Testis (tissue), 3 donors: ENCODE results near the gene PEBP1. TPM values are rescaled to one million over a fixed set of nuclear protein-coding genes. Genes with fewer than 3 reads are reported as not detected.
A peak's percentile ranks its signal among the peaks of the same experiment; 100 is the strongest.

ENCODE experiments used
- DNase-seq: peaks from one replicate; pipeline ENCODE4 v3.0.0-alpha.2; 2019
- H3K27ac ChIP-seq, 2 donors: fragments of 200-600 bp; sonication (generic); one replicate each; pipeline ENCODE4 v1.5.1; 2019
- H3K27me3 ChIP-seq: fragments of 200-600 bp; sonication (generic); one replicate; pipeline ENCODE4 v1.5.1; 2019
- H3K36me3 ChIP-seq: fragments of 200-600 bp; sonication (generic); one replicate; pipeline ENCODE4 v1.5.1; 2017; ENCODE audit warnings: low read depth; ENCODE audit errors: missing control alignments
- H3K4me1 ChIP-seq: fragments of 200-600 bp; sonication (generic); one replicate; pipeline ENCODE4 v1.5.1; 2019
- H3K4me3 ChIP-seq, 2 donors: fragments of 200-600 bp; sonication (generic); one replicate each; pipeline ENCODE4 v1.5.1; 2017 to 2019
- H3K9me3 ChIP-seq: fragments of 200-600 bp; sonication (generic); one replicate; pipeline ENCODE4 v1.5.1; 2017
- POLR2A ChIP-seq: fragments of 450-650 bp; IDR thresholded peaks from one replicate; pipeline ENCODE4 v1.6.1; 2017; ENCODE audit warnings: antibody characterized with exemption, mild to moderate bottlenecking, moderate library complexity
- WGBS, 2 donors: methylation state at CpG; one replicate each; pipeline ENCODE4 v1.1.5; 2018; 5-methylcytosine and 5-hydroxymethylcytosine counted together
- intact Hi-C: fragments of 100-400 bp; cut with DNase I; formaldehyde crosslinking; loops from one replicate; pipeline ENCODE4 v1.15.1; 2023; ENCODE audit warnings: low total_unique reads
- polyA plus RNA-seq: library from polyadenylated mRNA; stranded (reverse); fragments of 350-450 nt; fragmentation: Illumina TruSeq; extraction: RNeasy Lipid Tissue Mini Kit (QIAGEN cat#74804); gene quantifications from one replicate; pipeline ENCODE4 v1.2.3, GENCODE V29; 2014; ENCODE audit warnings: low read depth, low replicate concordance; ENCODE audit not compliant: insufficient read depth
- total RNA-seq, 2 donors: library from RNA; depleted of rRNA; stranded (reverse); fragments of >200 nt; gene quantifications; one replicate each; pipeline ENCODE4 v1.2.3, GENCODE V29; 2016
- TF ChIP-seq, protein P1 (sequence below), 3 experiments: fragments of 450-650 bp in 2 of 3; fragments of 200-600 bp in 1 of 3; sonication (generic) in 1 of 3; IDR thresholded peaks; one replicate each; pipeline ENCODE4 v1.5.1; 2016 to 2019; ENCODE audit warnings: antibody characterized with exemption in 3 of 3, mild to moderate bottlenecking in 2 of 3, moderate library complexity in 1 of 3

Gene PEBP1
- total and polyA plus RNA-seq, 3 donors from 2014 or later: 370 to 500 (median 371) TPM

DNA sequence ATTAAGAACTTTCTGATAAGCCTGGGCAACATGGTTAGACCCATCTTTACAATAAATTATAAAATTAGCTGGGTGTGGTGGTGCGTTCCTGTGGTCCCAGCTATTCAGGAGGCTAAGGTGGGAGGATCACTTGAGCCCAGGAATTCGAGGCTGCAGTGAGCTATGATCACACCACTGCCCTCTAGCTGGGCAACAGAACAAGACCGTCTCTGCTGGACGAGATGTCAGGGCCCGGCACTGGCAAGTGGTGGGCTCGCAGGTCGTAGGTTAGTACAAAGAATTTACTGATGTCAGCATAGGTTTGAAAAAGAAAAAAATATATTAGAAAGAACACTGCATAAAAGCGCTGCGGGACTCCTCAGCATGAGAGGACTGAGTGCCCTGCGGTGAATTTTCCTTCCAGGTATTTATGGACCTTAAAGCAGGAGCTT, 16.5 kb upstream of the PEBP1 start:
- no peaks in the 10 kb centered on the region for H3K27me3 ChIP-seq
- intact Hi-C loops: no loop called here
- H3K27ac ChIP-seq: peak overlapping the region; percentile 43 to 50
- 79 to 80% methylated on average over 10 of the region's 10 CpGs for WGBS, 2 donors
- H3K4me3 ChIP-seq: no peak overlapping the region
- H3K4me1 ChIP-seq: peaks cover 27% of the 10 kb centered on the region
- H3K9me3 ChIP-seq: no peaks in the 10 kb centered on the region
- no peaks in the 10 kb centered on the region for H3K36me3 ChIP-seq
- no peak for TF ChIP-seq POLR2A
- TF ChIP-seq, protein P1, sequence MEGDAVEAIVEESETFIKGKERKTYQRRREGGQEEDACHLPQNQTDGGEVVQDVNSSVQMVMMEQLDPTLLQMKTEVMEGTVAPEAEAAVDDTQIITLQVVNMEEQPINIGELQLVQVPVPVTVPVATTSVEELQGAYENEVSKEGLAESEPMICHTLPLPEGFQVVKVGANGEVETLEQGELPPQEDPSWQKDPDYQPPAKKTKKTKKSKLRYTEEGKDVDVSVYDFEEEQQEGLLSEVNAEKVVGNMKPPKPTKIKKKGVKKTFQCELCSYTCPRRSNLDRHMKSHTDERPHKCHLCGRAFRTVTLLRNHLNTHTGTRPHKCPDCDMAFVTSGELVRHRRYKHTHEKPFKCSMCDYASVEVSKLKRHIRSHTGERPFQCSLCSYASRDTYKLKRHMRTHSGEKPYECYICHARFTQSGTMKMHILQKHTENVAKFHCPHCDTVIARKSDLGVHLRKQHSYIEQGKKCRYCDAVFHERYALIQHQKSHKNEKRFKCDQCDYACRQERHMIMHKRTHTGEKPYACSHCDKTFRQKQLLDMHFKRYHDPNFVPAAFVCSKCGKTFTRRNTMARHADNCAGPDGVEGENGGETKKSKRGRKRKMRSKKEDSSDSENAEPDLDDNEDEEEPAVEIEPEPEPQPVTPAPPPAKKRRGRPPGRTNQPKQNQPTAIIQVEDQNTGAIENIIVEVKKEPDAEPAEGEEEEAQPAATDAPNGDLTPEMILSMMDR (IDR thresholded peaks at IDR 0.05): no peak
- no peak for DNase-seq

DNA sequence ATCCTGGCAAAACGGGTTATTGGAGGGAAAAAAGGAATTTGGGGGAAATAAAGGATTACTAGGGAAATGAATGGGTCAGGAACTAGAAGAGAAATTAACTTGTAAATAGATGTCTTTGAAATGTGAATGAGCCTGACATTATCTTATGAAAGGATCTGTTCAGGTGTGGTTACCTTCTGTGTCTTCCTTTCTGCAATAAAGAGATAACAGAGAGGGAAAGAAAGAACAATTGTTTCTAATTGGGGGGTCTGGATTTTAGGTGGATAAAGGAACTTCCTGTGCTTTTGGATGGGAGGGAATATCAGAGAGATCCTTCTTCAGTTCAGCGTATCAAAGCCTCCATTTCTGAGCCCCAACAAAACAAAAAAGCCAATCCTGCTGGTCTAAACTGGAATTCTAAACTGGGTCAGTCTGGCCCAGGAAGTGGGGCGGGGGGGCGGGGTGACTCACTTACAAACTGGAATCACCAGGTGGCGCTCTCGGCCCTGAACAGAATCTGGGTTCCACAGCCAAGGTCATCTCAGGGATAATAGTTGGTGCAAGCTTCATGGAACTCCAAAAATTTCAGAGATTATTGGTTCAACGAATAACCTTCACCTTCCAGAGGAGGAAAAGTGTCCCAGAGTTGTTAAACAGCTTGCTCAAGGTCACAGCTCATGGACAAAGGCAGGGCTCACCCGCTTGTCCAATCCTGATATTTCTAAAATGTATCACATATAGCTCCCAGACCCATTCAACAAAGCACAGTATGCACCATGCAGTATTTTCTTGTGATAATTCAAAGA, 15.2 kb upstream of the PEBP1 start:
- intact Hi-C loops: no loop called here
- WGBS, 2 donors: 16 to 19% methylated on average over 8 of the region's 8 CpGs

DNA sequence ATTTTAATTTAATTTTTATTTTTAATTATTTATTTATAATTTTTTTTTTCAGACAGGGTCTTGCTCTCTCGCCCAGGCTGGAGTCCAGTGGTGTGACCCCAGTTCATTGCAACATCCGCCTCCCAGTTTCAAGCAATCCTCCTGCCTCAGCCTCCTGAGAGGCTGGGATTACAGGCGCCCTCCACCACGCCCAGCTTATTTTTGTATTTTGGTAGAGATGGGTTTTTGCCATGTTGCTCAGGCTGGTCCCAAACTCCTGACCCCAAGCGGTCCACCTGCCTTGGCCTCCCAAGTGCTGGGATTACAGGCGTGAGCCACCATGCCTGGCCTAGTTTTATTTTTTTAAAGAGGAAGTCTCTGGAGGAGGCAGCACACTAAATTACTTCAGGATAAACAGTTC, 13.7 kb upstream of the PEBP1 start:
- DNase-seq: no peak
- no peaks in the 10 kb centered on the region for H3K36me3 ChIP-seq
- TF ChIP-seq, protein P1 (IDR thresholded peaks at IDR 0.05): no peak
- TF ChIP-seq POLR2A: no peak
- peak overlapping the region in 1 of 2 donors; percentile 87 for H3K27ac ChIP-seq
- H3K4me1 ChIP-seq: peaks cover 29% of the 10 kb centered on the region
- WGBS, 2 donors: 92 to 97% methylated on average over 6 of the region's 6 CpGs
- no peak overlapping the region for H3K4me3 ChIP-seq
- intact Hi-C loops: no loop called here
- no peaks in the 10 kb centered on the region for H3K27me3 ChIP-seq
- no peaks in the 10 kb centered on the region for H3K9me3 ChIP-seq

More for the DNA sequence above, 15.2 kb upstream of the PEBP1 start:
- DNase-seq: peak; percentile 90
- H3K4me1 ChIP-seq: peaks cover 27% of the 10 kb centered on the region
- peak overlapping the region; percentile 77 to 87 for H3K27ac ChIP-seq
- no peak overlapping the region for H3K4me3 ChIP-seq
- H3K36me3 ChIP-seq: no peaks in the 10 kb centered on the region
- H3K9me3 ChIP-seq: no peaks in the 10 kb centered on the region
- TF ChIP-seq POLR2A: no peak
- TF ChIP-seq, protein P1 (IDR thresholded peaks at IDR 0.05): peak in 2 of 3 experiments; percentile 47 to 76
- H3K27me3 ChIP-seq: no peaks in the 10 kb centered on the region

DNA sequence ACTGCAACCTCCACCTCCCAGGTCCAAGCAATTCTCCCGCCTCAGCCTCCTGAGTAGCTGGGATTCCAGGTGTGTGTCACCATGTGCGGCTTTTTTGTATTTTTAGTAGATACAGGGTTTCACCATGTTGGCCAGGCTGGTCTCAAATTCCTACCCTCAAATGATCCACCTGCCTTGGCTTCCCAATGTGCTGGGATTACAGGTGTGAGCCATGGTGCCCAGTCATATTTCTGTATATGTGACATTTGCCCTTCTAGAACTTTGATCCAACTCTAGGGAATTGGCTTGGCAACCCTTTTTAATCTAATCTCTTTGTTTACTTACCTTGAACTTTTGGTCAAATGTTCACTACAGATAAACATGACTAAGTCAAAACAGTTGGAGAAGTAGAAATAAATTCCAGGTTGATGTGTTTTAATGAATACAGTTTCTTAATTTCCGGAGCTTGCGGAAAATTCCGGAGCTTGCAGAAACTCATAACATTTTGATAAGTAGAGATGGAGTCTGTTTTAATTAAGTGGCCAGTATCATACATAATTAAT, 11.5 kb upstream of the PEBP1 start:
- H3K27me3 ChIP-seq: no peaks in the 10 kb centered on the region
- H3K36me3 ChIP-seq: no peaks in the 10 kb centered on the region
- intact Hi-C loops: no loop called here
- H3K9me3 ChIP-seq: no peaks in the 10 kb centered on the region
- H3K4me3 ChIP-seq: no peak overlapping the region
- no peak for DNase-seq
- TF ChIP-seq, protein P1 (IDR thresholded peaks at IDR 0.05): no peak
- no peak for TF ChIP-seq POLR2A
- WGBS, 2 donors: 92 to 95% methylated on average over 5 of the region's 5 CpGs
- peaks cover 29% of the 10 kb centered on the region for H3K4me1 ChIP-seq
- H3K27ac ChIP-seq: no peak overlapping the region
